Prostate gland (tissue), 2 donors: ENCODE data around the gene RBAK.
"Not testable (repeated sequence)": the region's sequence is repeated elsewhere in the genome, so short reads cannot be mapped to it uniquely, and the experiment has no call there.

Source experiments
- POLR2A ChIP-seq: fragments of 450-650 bp; IDR thresholded peaks from one replicate; pipeline ENCODE4 v1.6.1; 2016; ENCODE audit warnings: antibody characterized with exemption, mild to moderate bottlenecking
- POLR2AphosphoS5 ChIP-seq: sonication (generic); formaldehyde crosslinking; IDR thresholded peaks from one replicate; pipeline ENCODE4 v1.6.1; 2017; ENCODE audit warnings: antibody characterized with exemption
- TF ChIP-seq, protein P1 (sequence below), 4 experiments: fragments of 200-600 bp in 2 of 4; fragments of 450-650 bp in 2 of 4; sonication (generic) in 2 of 4; IDR thresholded peaks; 1 replicate in 3 of 4; 2 replicates in 1 of 4; pipeline ENCODE4 v1.5.1; 2016 to 2019; ENCODE audit warnings: antibody characterized with exemption in 4 of 4, mild to moderate bottlenecking in 2 of 4, moderate library complexity in 2 of 4

DNA sequence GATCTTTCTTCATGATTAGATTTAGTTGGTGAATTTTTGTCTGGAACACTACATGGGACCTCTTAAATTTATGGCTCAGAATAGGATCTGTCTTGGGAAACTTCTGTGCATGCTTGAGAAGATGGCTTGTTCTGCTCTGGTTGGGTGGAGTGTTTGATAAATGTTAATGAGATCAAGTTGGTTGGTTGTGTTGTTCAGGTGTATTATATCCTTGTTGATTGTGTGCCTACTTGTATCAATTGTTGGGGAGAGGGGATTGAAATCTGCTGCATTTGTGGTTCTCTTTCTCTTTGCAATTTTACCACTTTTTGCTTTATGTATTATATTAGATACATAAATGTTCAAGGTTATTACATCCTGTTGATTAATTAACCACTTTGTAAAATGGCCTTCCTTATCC is 6.1 kb downstream of the RBAK start:
- TF ChIP-seq POLR2A, POLR2AphosphoS5: not testable (repeated sequence)
- TF ChIP-seq, protein P1, sequence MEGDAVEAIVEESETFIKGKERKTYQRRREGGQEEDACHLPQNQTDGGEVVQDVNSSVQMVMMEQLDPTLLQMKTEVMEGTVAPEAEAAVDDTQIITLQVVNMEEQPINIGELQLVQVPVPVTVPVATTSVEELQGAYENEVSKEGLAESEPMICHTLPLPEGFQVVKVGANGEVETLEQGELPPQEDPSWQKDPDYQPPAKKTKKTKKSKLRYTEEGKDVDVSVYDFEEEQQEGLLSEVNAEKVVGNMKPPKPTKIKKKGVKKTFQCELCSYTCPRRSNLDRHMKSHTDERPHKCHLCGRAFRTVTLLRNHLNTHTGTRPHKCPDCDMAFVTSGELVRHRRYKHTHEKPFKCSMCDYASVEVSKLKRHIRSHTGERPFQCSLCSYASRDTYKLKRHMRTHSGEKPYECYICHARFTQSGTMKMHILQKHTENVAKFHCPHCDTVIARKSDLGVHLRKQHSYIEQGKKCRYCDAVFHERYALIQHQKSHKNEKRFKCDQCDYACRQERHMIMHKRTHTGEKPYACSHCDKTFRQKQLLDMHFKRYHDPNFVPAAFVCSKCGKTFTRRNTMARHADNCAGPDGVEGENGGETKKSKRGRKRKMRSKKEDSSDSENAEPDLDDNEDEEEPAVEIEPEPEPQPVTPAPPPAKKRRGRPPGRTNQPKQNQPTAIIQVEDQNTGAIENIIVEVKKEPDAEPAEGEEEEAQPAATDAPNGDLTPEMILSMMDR (IDR thresholded peaks at IDR 0.05) = not testable (repeated sequence)
